HG03060 (cell line): ENCODE results near the gene MYL6.
A peak's percentile ranks its signal among the peaks of the same experiment; 100 is the strongest.
"Not testable (repeated sequence)": the region's sequence is repeated elsewhere in the genome, so short reads cannot be mapped to it uniquely, and the experiment has no call there.

ENCODE experiments used
- ATAC-seq: cut with Tn5 transposase; IDR thresholded peaks from one replicate; pipeline ENCODE4 v1.9.1; 2021; ENCODE audit warnings: low read depth, moderate number of reproducible peaks; ENCODE audit not compliant: unreplicated experiment

MYL6 gene

GRCh38 chr12:56156464-56157200 is 1.5 kb upstream of the MYL6 start:
- not testable (repeated sequence) for ATAC-seq

GRCh38 chr12:56157201-56158028 is 744 bp upstream of the MYL6 start:
- peak; percentile 20 for ATAC-seq

GRCh38 chr12:56158926-56159461 is 835 bp downstream of the MYL6 start:
- ATAC-seq = no peak

- no peak for ATAC-seq
Observed at GRCh38 chr12:56159482-56160192, 1.5 kb downstream of the MYL6 start.

GRCh38 chr12:56160193-56160763 is 2.1 kb downstream of the MYL6 start:
- no peak for ATAC-seq

- no peak for ATAC-seq
Observed at GRCh38 chr12:56160894-56161689, 2.9 kb downstream of the MYL6 start.

- ATAC-seq = no peak
Observed at GRCh38 chr12:56161690-56162351, 3.7 kb downstream of the MYL6 start.

- no peak for ATAC-seq
Observed at GRCh38 chr12:56162468-56163290, 4.5 kb downstream of the MYL6 start.

GRCh38 chr12:56163533-56164344 is 5.6 kb downstream of the MYL6 start:
- ATAC-seq = no peak

- ATAC-seq = no peak
Observed at GRCh38 chr12:56164345-56164729, 6.2 kb downstream of the MYL6 start.

- no peak for ATAC-seq
Observed at GRCh38 chr12:56165369-56165768, 7.2 kb downstream of the MYL6 start.

GRCh38 chr12:56169229-56169759 is 11.1 kb downstream of the MYL6 start:
- no peak for ATAC-seq

- ATAC-seq = no peak
Observed at GRCh38 chr12:56172839-56173238, 14.7 kb downstream of the MYL6 start.

- ATAC-seq = no peak
Observed at GRCh38 chr12:56178347-56178746, 20.2 kb downstream of the MYL6 start.

- ATAC-seq = no peak
Observed at GRCh38 chr12:56186957-56187356, 28.8 kb downstream of the MYL6 start.

GRCh38 chr12:56188131-56188777 is 30.1 kb downstream of the MYL6 start:
- ATAC-seq = no peak

GRCh38 chr12:56188778-56189098 is 30.6 kb downstream of the MYL6 start:
- no peak for ATAC-seq
